OCI-LY1 (cell line): ENCODE data around the gene FGF22.
"Not testable (repeated sequence)": the region's sequence is repeated elsewhere in the genome, so short reads cannot be mapped to it uniquely, and the experiment has no call there.

ENCODE experiments used
- H2AFZ ChIP-seq: fragments of 200-600 bp; sonication (generic), shearing (Covaris generic); 2 replicates; pipeline ENCODE4 v1.6.0; 2014; ENCODE audit warnings: antibody characterized with exemption, mild to moderate bottlenecking, low read length
- H3F3A ChIP-seq: fragments of 200-600 bp; sonication (generic), shearing (Covaris generic); 2 replicates; pipeline ENCODE4 v1.6.0; 2014; ENCODE audit warnings: mild to moderate bottlenecking, antibody characterized with exemption, low read length, moderate library complexity; ENCODE audit not compliant: insufficient read depth
- H3K27ac ChIP-seq: fragments of 200-600 bp; sonication (generic); 2 replicates; pipeline ENCODE4 v1.5.1; 2014; ENCODE audit warnings: low read length, mixed run types, mild to moderate bottlenecking, low read depth; ENCODE audit not compliant: poor library complexity, severe bottlenecking
- H3K27me3 ChIP-seq: fragments of 200-600 bp; sonication (generic); 2 replicates; pipeline ENCODE4 v1.6.0; 2014; ENCODE audit warnings: antibody characterized with exemption, mild to moderate bottlenecking, low read length, moderate library complexity; ENCODE audit not compliant: insufficient read depth
- H3K36me3 ChIP-seq: fragments of 200-600 bp; sonication (generic); 2 replicates; pipeline ENCODE4 v1.6.1; 2014; ENCODE audit warnings: mild to moderate bottlenecking, antibody characterized with exemption, low read length, moderate library complexity, mixed read lengths; ENCODE audit not compliant: insufficient read depth
- H3K4me1 ChIP-seq: fragments of 200-600 bp; sonication (generic); 2 replicates; pipeline ENCODE4 v1.5.1; 2014; ENCODE audit warnings: mild to moderate bottlenecking, low read length, moderate library complexity; ENCODE audit not compliant: insufficient read depth, severe bottlenecking
- H3K4me2 ChIP-seq: fragments of 200-600 bp; sonication (generic), shearing (Covaris generic); 2 replicates; pipeline ENCODE4 v1.6.1; 2014; ENCODE audit warnings: low read length
- H3K4me3 ChIP-seq: fragments of 200-600 bp; sonication (generic); 2 replicates; pipeline ENCODE4 v1.5.1; 2014; ENCODE audit warnings: low read length, low read depth, mild to moderate bottlenecking, mixed read lengths; ENCODE audit not compliant: poor library complexity, severe bottlenecking
- H3K79me2 ChIP-seq: fragments of 200-600 bp; shearing (Covaris generic); 2 replicates; pipeline ENCODE4 v1.6.1; 2016; ENCODE audit warnings: mixed run types, low read length, mixed read lengths; ENCODE audit not compliant: insufficient read depth
- H3K9ac ChIP-seq: fragments of 200-600 bp; sonication (generic), shearing (Covaris generic); 2 replicates; pipeline ENCODE4 v1.6.1; 2014; ENCODE audit warnings: mild to moderate bottlenecking, low read length, mixed read lengths
- H3K9me2 ChIP-seq: fragments of 200-600 bp; sonication (generic), shearing (Covaris generic); 2 replicates; pipeline ENCODE4 v1.6.1; 2014; ENCODE audit warnings: low read depth, mild to moderate bottlenecking, low read length, mixed read lengths
- H3K9me3 ChIP-seq: fragments of 200-600 bp; shearing (Covaris generic); 2 replicates; pipeline ENCODE4 v1.6.1; 2014; ENCODE audit warnings: low read length, mixed read lengths
- H4K20me1 ChIP-seq: fragments of 200-600 bp; sonication (generic), shearing (Covaris generic); 2 replicates; pipeline ENCODE4 v1.6.0; 2016; ENCODE audit warnings: mild to moderate bottlenecking, low read length; ENCODE audit not compliant: insufficient read depth
- CTCF ChIP-seq: fragments of 200-600 bp; sonication (generic), shearing (Covaris generic); IDR thresholded peaks from 2 replicates; pipeline ENCODE4 v1.5.1; 2017; ENCODE audit warnings: mild to moderate bottlenecking, antibody characterized with exemption, low read length, moderate library complexity, mixed read lengths
- EZH2 ChIP-seq: fragments of 200-600 bp; sonication (generic), shearing (Covaris generic); IDR thresholded peaks from 2 replicates; pipeline ENCODE4 v1.8.0; 2017; ENCODE audit warnings: borderline replicate concordance, mixed run types, mild to moderate bottlenecking, antibody characterized with exemption, low read length, moderate library complexity, mixed read lengths

FGF22 gene

GRCh38 chr19:601790-602189, 37.9 kb upstream of the FGF22 start:
- Histone ChIP-seq H3K9me3 (no peaks in the 10 kb centered on the region), H3K79me2 (no peaks in the 10 kb centered on the region), H2AFZ (no peak overlapping the region), H3K9me2 (no peaks in the 10 kb centered on the region), H3K4me3 (no peak overlapping the region), H3K27me3 (peaks cover 12% of the 10 kb centered on the region; the same call in 1 of the 2 replicates), H3K4me2 (no peak overlapping the region), H3K4me1 (no peaks in the 10 kb centered on the region), H3K36me3 (no peaks in the 10 kb centered on the region), H4K20me1 (no peaks in the 10 kb centered on the region), H3K27ac (no peak overlapping the region), H3F3A (no peaks in the 10 kb centered on the region), H3K9ac (no peak overlapping the region)
- no peak for TF ChIP-seq CTCF
- no peak for TF ChIP-seq EZH2

DNA sequence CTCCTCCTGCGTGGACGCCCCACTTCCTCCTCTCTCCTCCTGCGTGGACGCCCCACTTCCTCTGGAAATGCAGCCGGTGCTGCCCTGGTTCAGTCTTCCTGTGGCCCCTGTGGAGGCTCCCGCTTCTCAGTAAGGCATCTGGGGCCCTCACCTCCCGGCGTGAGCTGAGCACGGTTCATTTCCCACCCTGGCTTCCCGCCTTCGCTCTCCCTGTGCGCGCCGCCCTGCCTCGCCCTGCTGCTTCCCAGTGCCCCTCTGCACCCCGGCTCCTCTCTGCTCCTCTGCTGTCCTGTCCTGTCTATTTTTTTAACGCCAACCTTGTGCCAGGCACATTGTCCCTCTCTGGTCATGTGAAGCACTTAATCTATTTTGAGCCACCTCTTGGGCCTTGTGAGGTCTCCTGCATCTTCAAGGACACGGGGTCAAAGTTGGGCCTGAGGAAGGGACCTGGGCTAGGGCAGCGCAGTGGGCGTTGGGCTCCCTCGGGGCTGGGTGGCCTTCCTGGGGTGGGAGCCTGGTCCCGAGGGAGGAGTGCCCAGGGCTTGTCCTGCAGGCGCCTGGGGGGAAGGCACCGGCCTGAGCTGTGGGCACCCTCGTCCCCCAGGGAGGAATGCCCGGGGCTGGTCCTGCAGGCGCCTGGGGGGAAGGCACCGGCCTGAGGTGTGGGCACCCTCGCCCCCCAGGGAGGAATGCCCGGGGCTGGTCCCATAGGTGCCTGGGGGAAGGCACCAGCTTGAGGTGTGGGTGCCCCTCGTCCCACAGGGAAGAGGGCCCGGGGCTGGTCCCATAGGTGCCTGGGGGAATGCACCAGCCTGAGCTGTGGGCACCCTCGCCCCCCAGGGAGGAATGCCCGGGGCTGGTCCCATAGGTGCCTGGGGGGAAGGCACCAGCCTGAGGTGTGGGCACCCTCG, 37.0 kb upstream of the FGF22 start:
- TF ChIP-seq EZH2 (no peak), CTCF (no peak)
- Histone ChIP-seq H3K4me3 (no peak overlapping the region), H2AFZ (no peak overlapping the region), H3K36me3 (no peaks in the 10 kb centered on the region), H4K20me1 (no peaks in the 10 kb centered on the region), H3F3A (no peaks in the 10 kb centered on the region), H3K9me3 (no peaks in the 10 kb centered on the region), H3K4me1 (no peaks in the 10 kb centered on the region), H3K9ac (no peak overlapping the region), H3K4me2 (no peak overlapping the region), H3K27me3 (peaks cover 8% of the 10 kb centered on the region; the same call in 1 of the 2 replicates), H3K9me2 (no peaks in the 10 kb centered on the region), H3K79me2 (no peaks in the 10 kb centered on the region), H3K27ac (no peak overlapping the region)

- H3K27ac ChIP-seq, H2AFZ ChIP-seq, H3F3A ChIP-seq, H3K4me1 ChIP-seq, H3K9me3 ChIP-seq, H3K9me2 ChIP-seq, H3K4me3 ChIP-seq, H3K79me2 ChIP-seq, H3K4me2 ChIP-seq, H3K36me3 ChIP-seq, H4K20me1 ChIP-seq, H3K27me3 ChIP-seq, H3K9ac ChIP-seq: not testable (repeated sequence)
Measured at GRCh38 chr19:603302-603639, 36.4 kb upstream of the FGF22 start.

DNA sequence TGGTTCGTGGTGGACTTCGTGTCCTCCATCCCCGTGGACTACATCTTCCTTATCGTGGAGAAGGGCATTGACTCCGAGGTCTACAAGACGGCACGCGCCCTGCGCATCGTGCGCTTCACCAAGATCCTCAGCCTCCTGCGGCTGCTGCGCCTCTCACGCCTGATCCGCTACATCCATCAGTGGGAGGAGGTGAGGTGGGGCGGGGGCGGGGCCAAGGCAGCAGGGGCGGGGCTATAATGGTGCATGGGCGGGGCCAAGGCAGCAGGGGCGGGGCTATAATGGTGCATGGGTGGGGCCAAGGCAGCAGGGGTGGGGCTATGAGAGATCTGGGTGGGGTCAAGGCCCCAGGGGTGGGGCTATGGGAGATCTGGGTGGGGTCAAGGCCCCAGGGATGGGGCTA, 35.9 kb upstream of the FGF22 start:
- H3K4me3 ChIP-seq, H4K20me1 ChIP-seq, H3K9me3 ChIP-seq, H3K4me2 ChIP-seq, H3K79me2 ChIP-seq, H2AFZ ChIP-seq, H3K4me1 ChIP-seq, H3K9me2 ChIP-seq, H3K36me3 ChIP-seq, H3K27ac ChIP-seq, H3K27me3 ChIP-seq, H3K9ac ChIP-seq, H3F3A ChIP-seq: not testable (repeated sequence)
